Neural crest cell (in vitro differentiated cells): ENCODE measurements around the gene STX8. TPM values are rescaled to one million over a fixed set of nuclear protein-coding genes. Genes with fewer than 3 reads are reported as not detected.

Source experiments
- DNase-seq: peaks from one replicate; pipeline ENCODE4 v3.0.0; 2021; ENCODE audit warnings: low read depth, mixed read lengths, low spot score
- H3K27ac Mint-ChIP-seq: one replicate; pipeline ENCODE4 v1.8.0; 2021; ENCODE audit warnings: mild to moderate bottlenecking, mixed read lengths; ENCODE audit not compliant: unreplicated experiment
- H3K27me3 Mint-ChIP-seq: 2 replicates; pipeline ENCODE4 v1.8.0; 2021; ENCODE audit warnings: low read depth, mild to moderate bottlenecking, mixed read lengths
- H3K36me3 Mint-ChIP-seq: 2 replicates; pipeline ENCODE4 v1.8.0; 2021; ENCODE audit warnings: low read depth, mild to moderate bottlenecking, mixed read lengths
- H3K4me1 Mint-ChIP-seq: 2 replicates; pipeline ENCODE4 v1.8.0; 2021; ENCODE audit warnings: mixed read lengths
- H3K4me3 Mint-ChIP-seq: one replicate; pipeline ENCODE4 v1.8.0; 2021; ENCODE audit warnings: mild to moderate bottlenecking, mixed read lengths
- H3K9me3 Mint-ChIP-seq: 2 replicates; pipeline ENCODE4 v1.8.0; 2021; ENCODE audit warnings: mixed read lengths
- CTCF ChIP-seq: fragments of 200-600 bp; sonication (generic); conservative IDR thresholded peaks from 2 replicates; pipeline ENCODE4 v1.5.0; 2021; ENCODE audit warnings: antibody characterized with exemption, mild to moderate bottlenecking
- total RNA-seq: library from RNA; stranded (reverse); gene quantifications from 2 replicates; pipeline ENCODE4 v1.2.1, GENCODE V29; 2021

The STX8 gene
- total RNA-seq, 1 donor from 2014 or later = 56.6 TPM

GRCh38 chr17:9270921-9271320 lies 304.7 kb downstream of the STX8 start:
- H3K27me3 Mint-ChIP-seq = no peaks in the 10 kb centered on the region
- peaks cover 2% of the 10 kb centered on the region for H3K9me3 Mint-ChIP-seq
- DNase-seq = no peak
- H3K4me3 Mint-ChIP-seq = no peak overlapping the region
- H3K4me1 Mint-ChIP-seq = peaks cover 42% of the 10 kb centered on the region
- TF ChIP-seq CTCF = no peak
- H3K36me3 Mint-ChIP-seq = no peaks in the 10 kb centered on the region
- no peak overlapping the region for H3K27ac Mint-ChIP-seq

- Mint-ChIP-seq H3K4me3 (no peak overlapping the region), H3K9me3 (peaks cover 2% of the 10 kb centered on the region)
Measured at GRCh38 chr17:9269350-9270035, 306.1 kb downstream of the STX8 start.

GRCh38 chr17:9268546-9268945 lies 307.1 kb downstream of the STX8 start:
- no peaks in the 10 kb centered on the region for H3K36me3 Mint-ChIP-seq
- TF ChIP-seq CTCF = no peak
- no peak for DNase-seq
- H3K27ac Mint-ChIP-seq = no peak overlapping the region
- H3K9me3 Mint-ChIP-seq = peaks cover 2% of the 10 kb centered on the region
- peaks cover 36% of the 10 kb centered on the region for H3K4me1 Mint-ChIP-seq
- no peaks in the 10 kb centered on the region for H3K27me3 Mint-ChIP-seq
- H3K4me3 Mint-ChIP-seq = no peak overlapping the region

More at GRCh38 chr17:9269350-9270035, 306.1 kb downstream of the STX8 start:
- H3K36me3 Mint-ChIP-seq = no peaks in the 10 kb centered on the region
- TF ChIP-seq CTCF = no peak
- DNase-seq = no peak
- H3K4me1 Mint-ChIP-seq = peaks cover 42% of the 10 kb centered on the region
- no peak overlapping the region for H3K27ac Mint-ChIP-seq
- H3K27me3 Mint-ChIP-seq = no peaks in the 10 kb centered on the region

- no peak for DNase-seq
- Mint-ChIP-seq H3K27me3 (no peaks in the 10 kb centered on the region), H3K4me1 (peaks cover 17% of the 10 kb centered on the region), H3K4me3 (no peak overlapping the region), H3K36me3 (no peaks in the 10 kb centered on the region), H3K27ac (no peak overlapping the region), H3K9me3 (no peaks in the 10 kb centered on the region)
- TF ChIP-seq CTCF = no peak
Measured at GRCh38 chr17:9266697-9267117, 308.9 kb downstream of the STX8 start.

GRCh38 chr17:9266031-9266680 lies 309.5 kb downstream of the STX8 start:
- Mint-ChIP-seq H3K4me3 (no peak overlapping the region), H3K27me3 (no peaks in the 10 kb centered on the region), H3K27ac (no peak overlapping the region), H3K9me3 (no peaks in the 10 kb centered on the region), H3K36me3 (no peaks in the 10 kb centered on the region), H3K4me1 (peaks cover 21% of the 10 kb centered on the region)
- TF ChIP-seq CTCF = no peak
- DNase-seq = no peak
